ENCODE data around the gene GCNA. TPM values are rescaled to one million over a fixed set of nuclear protein-coding genes. Genes with fewer than 3 reads are reported as not detected.
A peak's percentile ranks its signal among the peaks of the same experiment; 100 is the strongest.

GCNA gene
- total and polyA plus RNA-seq, 8 donors, result 0.64 to 3.2 (median 2.3) TPM

GRCh38 chrX:71533851-71534561, 44.2 kb upstream of the GCNA start:
- Histone ChIP-seq H3K36me3 (no peaks in the 10 kb centered on the region), H3K4me1 (peaks cover 0 to 36% of the 10 kb centered on the region in 2 donors), H3K4me3 (peak overlapping the region; percentile 46 to 71), H3K9me3 (no peaks in the 10 kb centered on the region), H3K27ac (peak overlapping the region; percentile 86 to 92), H3K27me3 (no peaks in the 10 kb centered on the region)
- peak; percentile 35 to 72 (median 45) for DNase-seq
- peak; percentile 38 for ATAC-seq
- no peak for TF ChIP-seq CTCF (IDR thresholded peaks at IDR 0.05)
- intact Hi-C loops (cut with DNase I), result no loop called here

GRCh38 chrX:71534773-71535544, 43.3 kb upstream of the GCNA start:
- H3K9me3 ChIP-seq, result no peaks in the 10 kb centered on the region
- no peak for TF ChIP-seq CTCF (IDR thresholded peaks at IDR 0.05)
- ATAC-seq (no peak), DNase-seq (no peak)
- peak overlapping the region; percentile 86 to 92 for H3K27ac ChIP-seq
- H3K27me3 ChIP-seq, result no peaks in the 10 kb centered on the region
- H3K36me3 ChIP-seq, result no peaks in the 10 kb centered on the region
- peak overlapping the region; percentile 46 to 71 for H3K4me3 ChIP-seq
- H3K4me1 ChIP-seq, result peaks cover 0 to 45% of the 10 kb centered on the region in 2 donors
- intact Hi-C loops (cut with DNase I), result no loop called here

GRCh38 chrX:71536285-71536684, 42.0 kb upstream of the GCNA start:
- Histone ChIP-seq H3K27me3 (no peaks in the 10 kb centered on the region), H3K4me1 (peaks cover 0 to 58% of the 10 kb centered on the region in 2 donors), H3K27ac (peak overlapping the region in 1 of 2 donors; percentile 13), H3K4me3 (peak overlapping the region in 1 of 2 donors; percentile 71), H3K9me3 (no peaks in the 10 kb centered on the region), H3K36me3 (no peaks in the 10 kb centered on the region)
- ATAC-seq (no peak), DNase-seq (no peak)
- intact Hi-C loops (cut with DNase I), result no loop called here
- no peak for TF ChIP-seq CTCF (IDR thresholded peaks at IDR 0.05)

GRCh38 chrX:71537743-71538142, 40.5 kb upstream of the GCNA start:
- Histone ChIP-seq H3K36me3 (no peaks in the 10 kb centered on the region), H3K4me3 (no peak overlapping the region), H3K4me1 (peaks cover 0 to 73% of the 10 kb centered on the region in 2 donors), H3K27me3 (no peaks in the 10 kb centered on the region), H3K9me3 (no peaks in the 10 kb centered on the region), H3K27ac (no peak overlapping the region)
- DNase-seq (no peak), ATAC-seq (no peak)
- intact Hi-C loops (cut with DNase I), result no loop called here
- no peak for TF ChIP-seq CTCF (IDR thresholded peaks at IDR 0.05)

- H3K4me3 ChIP-seq, result no peak overlapping the region
- peaks cover 0 to 84% of the 10 kb centered on the region in 2 donors for H3K4me1 ChIP-seq
Measured at GRCh38 chrX:71540801-71541200, 37.4 kb upstream of the GCNA start.

More at GRCh38 chrX:71540801-71541200, 37.4 kb upstream of the GCNA start:
- H3K9me3 ChIP-seq, result no peaks in the 10 kb centered on the region
- peaks cover 0 to 17% of the 10 kb centered on the region in 2 donors for H3K36me3 ChIP-seq
- DNase-seq, result no peak
- TF ChIP-seq CTCF (IDR thresholded peaks at IDR 0.05), result no peak
- H3K27me3 ChIP-seq, result no peaks in the 10 kb centered on the region
- peak; percentile 7 for ATAC-seq
- H3K27ac ChIP-seq, result peak overlapping the region; percentile 4 to 66
- intact Hi-C loops (cut with DNase I), result no loop called here

Data from left lung (tissue), 10 donors.